ENCODE results near the gene PHF24.

PHF24 gene

DNA sequence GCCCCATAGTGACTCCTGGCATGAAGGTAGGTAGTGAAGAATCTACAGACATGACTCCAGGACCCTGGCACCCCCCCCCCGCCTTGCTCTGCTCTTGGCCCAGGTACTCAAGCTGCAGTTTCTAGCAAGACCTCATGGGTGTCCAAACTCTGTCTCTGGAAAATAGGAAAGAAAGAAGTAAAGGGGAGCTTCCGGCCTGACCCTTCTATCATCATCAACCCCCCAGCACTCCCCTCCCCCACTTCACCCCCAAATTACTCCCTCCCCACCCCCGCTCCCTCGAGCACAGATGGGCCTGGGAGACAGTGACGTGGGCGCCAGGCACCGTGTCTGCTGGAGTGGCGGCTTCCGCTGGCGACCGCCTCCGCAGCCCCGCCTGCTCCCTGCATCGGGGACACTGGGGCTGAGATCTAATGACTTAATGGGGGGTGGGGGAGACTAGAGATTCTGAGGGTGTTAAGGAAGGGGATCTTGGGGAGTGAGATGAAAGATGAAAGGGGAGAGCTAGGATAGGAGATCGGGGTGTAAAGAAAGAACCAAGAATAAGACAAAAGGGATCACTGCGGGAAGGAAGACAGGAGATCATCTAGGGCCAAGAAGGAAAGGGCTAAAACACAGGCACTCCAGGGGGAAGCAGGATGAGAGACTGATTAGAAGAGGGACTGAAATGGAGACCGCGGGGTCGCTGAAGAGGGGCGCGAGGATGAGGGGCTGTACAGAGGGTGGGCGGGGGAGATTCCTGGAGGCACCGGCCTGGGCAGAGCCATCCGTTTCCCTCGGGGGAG, 30.3 kb downstream of the PHF24 start:
- no peak for DNase-seq (ENCODE audit: low read depth)
- peak overlapping the region; percentile 48 for H3K4me3 ChIP-seq (ENCODE audit: control insufficient read depth, low read depth, low read length)
- TF ChIP-seq, protein P1, sequence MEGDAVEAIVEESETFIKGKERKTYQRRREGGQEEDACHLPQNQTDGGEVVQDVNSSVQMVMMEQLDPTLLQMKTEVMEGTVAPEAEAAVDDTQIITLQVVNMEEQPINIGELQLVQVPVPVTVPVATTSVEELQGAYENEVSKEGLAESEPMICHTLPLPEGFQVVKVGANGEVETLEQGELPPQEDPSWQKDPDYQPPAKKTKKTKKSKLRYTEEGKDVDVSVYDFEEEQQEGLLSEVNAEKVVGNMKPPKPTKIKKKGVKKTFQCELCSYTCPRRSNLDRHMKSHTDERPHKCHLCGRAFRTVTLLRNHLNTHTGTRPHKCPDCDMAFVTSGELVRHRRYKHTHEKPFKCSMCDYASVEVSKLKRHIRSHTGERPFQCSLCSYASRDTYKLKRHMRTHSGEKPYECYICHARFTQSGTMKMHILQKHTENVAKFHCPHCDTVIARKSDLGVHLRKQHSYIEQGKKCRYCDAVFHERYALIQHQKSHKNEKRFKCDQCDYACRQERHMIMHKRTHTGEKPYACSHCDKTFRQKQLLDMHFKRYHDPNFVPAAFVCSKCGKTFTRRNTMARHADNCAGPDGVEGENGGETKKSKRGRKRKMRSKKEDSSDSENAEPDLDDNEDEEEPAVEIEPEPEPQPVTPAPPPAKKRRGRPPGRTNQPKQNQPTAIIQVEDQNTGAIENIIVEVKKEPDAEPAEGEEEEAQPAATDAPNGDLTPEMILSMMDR (IDR thresholded peaks at IDR 0.05; ENCODE audit: control insufficient read depth, insufficient read depth, low read depth, low read length, missing control alignments), result no peak

DNA sequence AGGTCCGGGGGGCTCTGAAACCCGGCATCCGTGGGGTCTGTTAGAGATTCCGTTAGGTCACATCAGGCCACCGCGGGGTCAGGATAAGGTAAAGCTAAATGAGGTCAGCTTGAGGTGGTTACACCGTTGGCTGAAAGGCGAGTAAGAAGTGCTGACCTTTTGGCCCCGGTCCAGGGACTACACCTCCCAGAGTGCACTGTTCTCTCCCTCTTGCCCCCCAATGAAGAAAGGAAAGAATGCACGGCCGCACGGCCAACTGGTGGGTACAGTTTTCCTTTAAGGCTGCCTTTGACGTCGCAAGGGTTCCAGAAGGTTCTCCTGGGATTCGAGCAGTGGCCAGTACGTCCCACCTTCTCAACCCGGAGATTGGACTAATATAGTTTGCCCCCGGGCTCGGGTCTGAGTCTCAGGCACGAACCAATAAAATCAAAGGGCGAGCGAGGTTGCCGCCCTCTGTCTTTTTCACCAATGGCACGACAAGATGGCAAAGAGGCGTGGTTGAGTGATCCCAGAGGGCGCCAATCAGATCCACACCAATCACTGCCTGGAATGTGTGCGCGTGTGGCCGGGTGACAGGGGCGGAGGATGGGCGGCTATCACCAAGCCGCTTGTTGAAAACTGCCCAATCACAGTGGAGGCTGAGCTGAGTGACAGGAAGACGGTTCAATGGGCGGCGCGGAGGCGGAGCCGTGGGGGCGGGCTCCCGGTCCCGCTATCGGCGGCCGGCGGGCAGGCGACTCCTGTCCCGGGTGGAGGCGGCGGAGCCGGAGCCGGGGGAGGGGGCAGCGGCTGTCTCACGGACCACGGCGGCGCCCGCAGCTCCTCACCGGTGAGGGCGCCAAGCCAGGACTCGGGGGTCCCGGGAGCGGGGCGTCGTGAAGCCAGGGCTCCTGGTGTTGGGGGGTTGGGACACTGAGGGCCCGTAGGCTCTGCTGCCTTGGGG, 31.2 kb downstream of the PHF24 start, which contains the start of gene DNAJB5:
TSS of gene DNAJB5 (plus strand) at position 743 of the 943 bp plus-strand sequence. CDS start 886 bp downstream, outside the sequence.
- TF ChIP-seq, protein P1 (IDR thresholded peaks at IDR 0.05; ENCODE audit: control insufficient read depth, insufficient read depth, low read depth, low read length, missing control alignments), result no peak
- H3K4me3 ChIP-seq (ENCODE audit: control insufficient read depth, low read depth, low read length), result peak within 1 kb of the TSS; percentile 81
- peak; percentile 99 for DNase-seq (ENCODE audit: low read depth)

DNA sequence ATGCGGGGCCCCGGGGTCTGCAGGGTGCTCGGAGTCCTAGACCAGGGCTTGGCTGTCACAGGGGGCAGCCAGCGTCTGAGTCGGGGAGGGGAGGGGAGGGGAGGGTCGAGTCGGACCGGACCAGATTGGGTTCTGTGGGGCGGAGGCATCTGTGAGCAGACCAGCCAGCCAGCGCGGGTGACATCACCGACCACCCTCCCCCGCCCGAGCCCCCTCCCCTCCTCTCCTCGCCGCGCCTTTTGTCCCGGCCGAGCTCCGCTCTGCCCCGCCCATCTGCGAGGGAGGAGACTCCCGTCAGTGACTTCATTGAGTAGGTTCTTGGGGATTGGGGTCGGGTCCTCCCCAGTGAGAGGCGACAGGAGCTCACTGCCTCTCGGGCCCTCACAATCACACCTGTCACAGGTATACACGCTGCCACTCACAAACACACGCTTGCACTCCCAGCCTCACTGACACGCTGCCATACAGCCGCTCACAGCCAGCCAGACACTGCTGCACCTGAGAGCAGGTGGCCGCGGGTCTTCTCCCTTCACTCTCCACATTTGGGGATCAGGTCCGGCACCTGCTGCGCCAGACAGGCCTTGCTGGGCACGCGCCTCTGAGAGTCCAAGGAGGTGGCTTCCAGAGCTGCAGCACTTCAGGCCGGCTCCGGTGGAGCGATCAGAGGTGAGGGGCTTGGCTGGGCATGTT, 32.0 kb downstream of the PHF24 start:
- H3K4me3 ChIP-seq (ENCODE audit: control insufficient read depth, low read depth, low read length), result peak overlapping the region; percentile 81
- DNase-seq (ENCODE audit: low read depth), result no peak
- TF ChIP-seq, protein P1 (IDR thresholded peaks at IDR 0.05; ENCODE audit: control insufficient read depth, insufficient read depth, low read depth, low read length, missing control alignments), result no peak

DNA sequence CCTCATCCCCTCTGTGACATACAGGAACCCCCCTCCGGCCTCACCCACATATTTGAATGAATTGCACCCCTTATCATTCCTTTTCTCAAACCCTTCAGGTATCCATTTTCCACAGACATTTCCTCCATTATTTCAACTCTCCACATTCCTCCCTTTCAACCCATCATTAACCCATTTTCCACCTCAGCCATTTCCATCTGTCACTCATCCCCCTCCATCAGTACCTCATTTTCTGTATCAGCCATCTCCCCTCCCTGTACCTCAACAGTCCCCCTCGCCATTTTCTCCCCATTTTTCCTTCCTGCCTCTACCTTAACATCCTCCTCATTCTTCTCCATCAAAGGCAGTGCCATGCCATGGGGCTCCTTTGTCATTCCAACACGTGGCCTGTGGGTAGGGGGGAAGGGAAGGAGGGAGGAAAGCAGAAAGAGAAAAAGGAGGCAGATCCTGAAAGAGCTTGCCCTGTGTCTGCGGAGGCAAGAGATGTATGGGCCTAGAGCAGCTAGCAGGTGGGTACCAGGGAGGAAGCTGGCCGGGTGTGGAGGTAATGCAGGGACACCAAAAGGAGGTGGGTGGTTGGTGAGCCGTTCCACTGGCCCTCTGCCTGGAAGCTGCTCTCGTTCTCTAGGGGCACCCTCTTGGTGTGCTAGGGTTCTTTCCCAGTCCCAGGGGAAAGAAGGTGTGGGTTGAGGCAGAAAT, 33.0 kb downstream of the PHF24 start:
- TF ChIP-seq, protein P1 (IDR thresholded peaks at IDR 0.05; ENCODE audit: control insufficient read depth, insufficient read depth, low read depth, low read length, missing control alignments), result no peak
- H3K4me3 ChIP-seq (ENCODE audit: control insufficient read depth, low read depth, low read length), result peak overlapping the region; percentile 81
- DNase-seq (ENCODE audit: low read depth), result no peak

DNA sequence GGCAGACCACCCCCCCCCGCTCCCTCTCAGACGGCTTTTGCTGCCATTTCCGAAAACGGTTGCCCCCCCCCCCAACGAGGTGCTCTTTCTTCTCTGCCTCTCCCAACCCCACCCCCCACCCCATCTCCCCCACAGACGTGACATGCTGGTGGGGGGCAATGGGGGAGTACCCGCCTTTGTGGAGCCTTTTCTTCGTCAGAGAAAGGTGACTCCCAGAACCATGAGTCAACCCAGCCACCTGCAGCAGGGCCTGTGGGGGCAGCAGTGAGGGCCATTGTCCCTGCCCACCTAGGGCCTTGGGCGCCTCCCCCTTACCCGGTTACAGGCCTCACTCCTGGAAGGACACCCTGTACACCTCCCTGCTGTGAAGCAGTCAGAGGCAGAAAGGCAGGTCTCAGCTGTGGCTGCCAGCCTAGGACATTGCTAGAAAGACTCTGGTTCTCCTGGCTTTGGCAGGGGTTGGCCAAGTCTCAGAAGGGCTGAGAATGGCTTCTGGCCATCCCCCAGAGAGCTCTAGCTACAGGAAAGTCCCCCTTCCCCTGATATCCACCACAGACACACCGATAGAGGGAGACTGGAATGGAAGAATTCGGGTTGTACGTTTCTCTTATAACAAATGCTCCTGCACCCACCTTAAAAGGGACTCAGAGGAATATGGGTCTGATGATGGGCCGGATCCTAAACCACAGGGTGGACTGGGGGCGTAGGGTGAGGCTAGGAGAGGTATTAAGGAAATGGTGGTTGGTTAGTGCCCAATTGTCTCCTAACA, 33.7 kb downstream of the PHF24 start:
- TF ChIP-seq, protein P1 (IDR thresholded peaks at IDR 0.05; ENCODE audit: control insufficient read depth, insufficient read depth, low read depth, low read length, missing control alignments), result no peak
- no peak for DNase-seq (ENCODE audit: low read depth)
- H3K4me3 ChIP-seq (ENCODE audit: control insufficient read depth, low read depth, low read length), result no peak overlapping the region

Measured in AG09309 (cell line).